Skeletal muscle satellite cell (primary cell): ENCODE data around the gene HIC1.

ENCODE experiments used
- H3K27me3 ChIP-seq: 2 replicates; pipeline ENCODE4 v1.7.0; 2013; ENCODE audit warnings: low read length; ENCODE audit not compliant: control insufficient read depth, insufficient read depth
- H3K36me3 ChIP-seq: 2 replicates; pipeline ENCODE4 v1.7.0; 2013; ENCODE audit warnings: mild to moderate bottlenecking, control low read depth, low read length; ENCODE audit not compliant: insufficient read depth
- H3K4me1 ChIP-seq: 2 replicates; pipeline ENCODE4 v1.7.0; 2013; ENCODE audit warnings: low read length; ENCODE audit not compliant: control insufficient read depth, insufficient read depth
- H3K4me2 ChIP-seq: 2 replicates; pipeline ENCODE4 v1.7.0; 2013; ENCODE audit warnings: mild to moderate bottlenecking, low read length
- H3K4me3 ChIP-seq: 2 replicates; pipeline ENCODE4 v1.7.0; 2013; ENCODE audit warnings: low read length
- H3K9ac ChIP-seq: 2 replicates; pipeline ENCODE4 v1.7.0; 2013; ENCODE audit warnings: mild to moderate bottlenecking, low read depth, low read length, moderate library complexity
- H3K9me3 ChIP-seq: replicated peaks from 2 replicates; pipeline ENCODE4 v1.7.0; 2013; ENCODE audit warnings: mild to moderate bottlenecking, control low read depth, low read length

HIC1 gene

GRCh38 chr17:2040219-2040827 lies 14.6 kb upstream of the HIC1 start:
- Histone ChIP-seq H3K36me3 (peaks cover 48% of the 10 kb centered on the region), H3K4me1 (peaks cover 26% of the 10 kb centered on the region), H3K4me2 (no peak overlapping the region), H3K9me3 (no peaks in the 10 kb centered on the region), H3K4me3 (no peak overlapping the region), H3K9ac (no peak overlapping the region), H3K27me3 (no peaks in the 10 kb centered on the region)

GRCh38 chr17:2040942-2041560 lies 13.9 kb upstream of the HIC1 start:
- Histone ChIP-seq H3K4me1 (peaks cover 26% of the 10 kb centered on the region), H3K4me2 (peak overlapping the region; percentile 100), H3K27me3 (no peaks in the 10 kb centered on the region), H3K36me3 (peaks cover 41% of the 10 kb centered on the region), H3K9me3 (no peaks in the 10 kb centered on the region), H3K9ac (peak overlapping the region; percentile 91), H3K4me3 (peak overlapping the region; percentile 81)

- peaks cover 35% of the 10 kb centered on the region for H3K36me3 ChIP-seq
- peak within 1 kb of the TSS; percentile 81 for H3K4me3 ChIP-seq
Measured at GRCh38 chr17:2041561-2042389, 13.1 kb upstream of the HIC1 start, which contains the start of gene OVCA2. Gene OVCA2 (plus strand): TSS chr17:2042022. CDS start chr17:2042048, 26 bp downstream.

GRCh38 chr17:2042390-2042847 lies 12.5 kb upstream of the HIC1 start:
- Histone ChIP-seq H3K4me2 (peak overlapping the region; percentile 100), H3K27me3 (no peaks in the 10 kb centered on the region), H3K36me3 (peaks cover 30% of the 10 kb centered on the region), H3K9ac (peak overlapping the region; percentile 91), H3K4me1 (peaks cover 26% of the 10 kb centered on the region), H3K9me3 (no peaks in the 10 kb centered on the region), H3K4me3 (peak overlapping the region; percentile 81)

More at GRCh38 chr17:2041561-2042389, 13.1 kb upstream of the HIC1 start, which contains the start of gene OVCA2:
- Histone ChIP-seq H3K27me3 (no peaks in the 10 kb centered on the region), H3K9me3 (no peaks in the 10 kb centered on the region), H3K4me2 (peak within 1 kb of the TSS; percentile 100), H3K9ac (peak within 1 kb of the TSS; percentile 91), H3K4me1 (peaks cover 26% of the 10 kb centered on the region)

- Histone ChIP-seq H3K27me3 (no peaks in the 10 kb centered on the region), H3K4me2 (peak overlapping the region; percentile 100), H3K4me3 (peak overlapping the region; percentile 81), H3K9me3 (no peaks in the 10 kb centered on the region), H3K36me3 (peaks cover 30% of the 10 kb centered on the region), H3K9ac (peak overlapping the region; percentile 91), H3K4me1 (peaks cover 26% of the 10 kb centered on the region)
Measured at GRCh38 chr17:2042933-2043332, 12.0 kb upstream of the HIC1 start.

GRCh38 chr17:2043785-2044184 lies 11.1 kb upstream of the HIC1 start:
- peaks cover 29% of the 10 kb centered on the region for H3K4me1 ChIP-seq
- H3K27me3 ChIP-seq: no peaks in the 10 kb centered on the region
- peaks cover 23% of the 10 kb centered on the region for H3K36me3 ChIP-seq
- peak overlapping the region; percentile 100 for H3K4me2 ChIP-seq
- H3K9ac ChIP-seq: peak overlapping the region; percentile 54
- H3K4me3 ChIP-seq: no peak overlapping the region
- H3K9me3 ChIP-seq: no peaks in the 10 kb centered on the region

GRCh38 chr17:2044263-2044894 lies 10.5 kb upstream of the HIC1 start:
- Histone ChIP-seq H3K27me3 (no peaks in the 10 kb centered on the region), H3K36me3 (peaks cover 23% of the 10 kb centered on the region), H3K4me3 (no peak overlapping the region), H3K9ac (no peak overlapping the region), H3K4me1 (peaks cover 34% of the 10 kb centered on the region), H3K9me3 (no peaks in the 10 kb centered on the region), H3K4me2 (no peak overlapping the region)

- Histone ChIP-seq H3K4me1 (peaks cover 30% of the 10 kb centered on the region), H3K9me3 (no peaks in the 10 kb centered on the region), H3K27me3 (peaks cover 3% of the 10 kb centered on the region), H3K36me3 (peaks cover 19% of the 10 kb centered on the region), H3K4me3 (no peak overlapping the region), H3K9ac (no peak overlapping the region), H3K4me2 (no peak overlapping the region)
Measured at GRCh38 chr17:2047590-2047989, 7.3 kb upstream of the HIC1 start.

GRCh38 chr17:2048805-2049204 lies 6.1 kb upstream of the HIC1 start:
- Histone ChIP-seq H3K27me3 (peaks cover 3% of the 10 kb centered on the region), H3K9me3 (no peaks in the 10 kb centered on the region), H3K36me3 (peaks cover 8% of the 10 kb centered on the region), H3K4me1 (peaks cover 18% of the 10 kb centered on the region), H3K4me2 (peak overlapping the region; percentile 99), H3K9ac (peak overlapping the region; percentile 86), H3K4me3 (peak overlapping the region; percentile 96)

- Histone ChIP-seq H3K4me1 (peaks cover 13% of the 10 kb centered on the region), H3K36me3 (peaks cover 5% of the 10 kb centered on the region), H3K4me3 (peak overlapping the region; percentile 96), H3K9ac (peak overlapping the region; percentile 86), H3K9me3 (no peaks in the 10 kb centered on the region), H3K27me3 (peaks cover 3% of the 10 kb centered on the region), H3K4me2 (peak overlapping the region; percentile 99)
Measured at GRCh38 chr17:2049333-2050299, 5.3 kb upstream of the HIC1 start.
